Right ventricle myocardium inferior (tissue), 1 donor: ENCODE data around the gene RHNO1. TPM values are rescaled to one million over a fixed set of nuclear protein-coding genes. Genes with fewer than 3 reads are reported as not detected.
"Not testable (repeated sequence)": the region's sequence is repeated elsewhere in the genome, so short reads cannot be mapped to it uniquely, and the experiment has no call there.

Experiments
- ATAC-seq: fragments of 200-7000 bp; cut with Tn5 transposase; one replicate; pipeline ENCODE4 v1.9.1; 2020; ENCODE audit warnings: mild to moderate bottlenecking, moderate library complexity
- DNase-seq: peaks from one replicate; pipeline ENCODE4 v3.0.0; 2021; ENCODE audit errors: missing footprints
- intact Hi-C: fragments of 100-400 bp; cut with DNase I; formaldehyde crosslinking; loops from one replicate; pipeline ENCODE4 v1.11.0; 2022
- total RNA-seq: library from RNA; stranded (reverse); fragmentation: NEBNext Ultra II Directional; extraction: Animal tissue kit (Norgen Biotek cat#: 25700); gene quantifications from one replicate; pipeline ENCODE4 v1.2.1, GENCODE V29; 2021
- donor health status: DM: no; HTN: yes; CAD: no; lungs with severe emphysema.

The RHNO1 gene
- total RNA-seq, 1 donor from 2014 or later, result 4.3 TPM

DNA sequence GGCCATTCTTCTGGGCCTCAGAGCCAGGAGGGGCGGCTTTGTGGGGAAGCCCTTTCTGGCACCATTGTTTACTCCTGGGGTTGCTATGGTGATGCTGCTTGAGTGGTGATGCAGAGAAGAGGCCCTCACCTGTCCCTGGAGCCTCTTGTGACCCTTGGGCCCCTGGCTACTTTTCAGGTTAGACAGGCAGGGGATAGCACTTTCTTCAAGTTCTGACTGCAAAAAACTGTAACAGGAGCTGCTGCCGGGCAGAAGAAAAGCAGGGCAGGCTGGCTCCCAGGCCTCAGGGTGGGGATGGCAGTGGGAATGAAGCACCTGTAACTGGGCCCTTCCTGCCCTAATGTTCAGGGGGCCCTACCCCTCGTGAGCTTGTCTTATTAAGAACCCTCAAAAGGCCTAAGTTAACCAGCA lies 20.0 kb upstream of the RHNO1 start, which contains the start of gene TEX52:
Gene TEX52 (minus strand): TSS at position 19 of the 411 bp plus-strand sequence. CDS start 13 bp downstream, at position 6.
- DNase-seq (no peak), ATAC-seq (no peak)
- intact Hi-C loops, result no loop called here

DNA sequence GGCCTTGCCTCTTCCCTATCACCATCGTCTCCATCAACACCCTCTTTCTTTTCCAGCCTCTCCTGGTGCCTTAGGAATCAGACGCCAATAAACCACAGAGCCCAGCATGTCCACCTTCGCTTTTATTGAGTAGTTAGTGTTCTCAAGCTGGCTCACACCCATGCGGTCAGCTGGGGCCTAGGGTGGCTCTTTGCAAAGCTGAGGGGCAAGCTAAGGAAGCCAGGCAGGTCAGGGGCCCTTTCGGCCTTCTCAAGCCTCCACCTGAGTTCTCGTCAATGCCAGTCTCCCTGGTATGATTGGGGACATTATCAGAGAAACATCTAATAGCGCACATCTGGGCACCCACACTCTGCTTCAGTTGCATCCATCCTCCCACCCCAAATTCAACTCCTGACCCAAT lies 19.4 kb upstream of the RHNO1 start:
- ATAC-seq (no peak), DNase-seq (no peak)
- intact Hi-C loops, result no loop called here

GRCh38 chr12:2858334-2858733 lies 18.7 kb upstream of the RHNO1 start:
- ATAC-seq (no peak), DNase-seq (no peak)
- intact Hi-C loops, result no loop called here

GRCh38 chr12:2858944-2859421 lies 18.0 kb upstream of the RHNO1 start:
- intact Hi-C loops, result no loop called here
- DNase-seq, result no peak
- ATAC-seq, result peak; percentile 44

DNA sequence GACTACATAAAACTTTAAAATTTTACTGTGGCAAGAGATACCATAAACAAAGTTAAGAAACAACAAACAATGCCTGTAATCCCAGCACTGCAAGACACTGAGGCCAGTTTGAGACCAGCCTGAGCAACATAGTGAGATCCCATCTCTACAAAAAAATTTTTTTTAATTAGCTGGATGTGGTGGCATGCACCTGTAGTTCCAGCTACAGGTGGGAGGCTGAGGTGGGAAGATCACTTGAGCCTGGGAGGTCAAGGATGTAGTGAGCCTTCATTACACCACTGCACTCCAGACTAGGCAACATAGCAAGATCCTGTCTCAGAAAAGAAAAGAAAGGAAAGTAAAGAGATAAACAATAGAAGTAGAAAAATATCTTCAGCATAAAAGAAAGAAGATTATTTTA lies 16.9 kb upstream of the RHNO1 start:
- DNase-seq (no peak), ATAC-seq (no peak)
- intact Hi-C loops, result no loop called here

DNA sequence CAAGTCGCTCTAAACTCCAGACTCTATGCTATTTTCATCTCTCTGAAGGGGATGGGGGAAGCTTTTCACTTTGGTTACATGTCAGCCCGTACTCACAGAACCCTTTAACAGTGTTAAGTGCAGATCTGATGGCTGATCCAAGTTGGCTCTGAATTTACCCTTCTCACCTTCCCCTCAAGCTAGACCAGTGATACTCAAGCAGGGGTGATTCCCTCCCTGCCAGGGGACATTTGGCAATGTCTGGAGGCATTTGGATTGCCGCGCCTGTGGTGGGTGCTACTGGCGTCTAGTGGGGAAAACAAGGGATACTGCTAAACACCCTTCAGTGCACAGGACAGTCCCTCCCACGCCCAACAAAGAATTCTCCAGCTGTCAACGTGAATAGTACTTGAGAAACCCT lies 14.1 kb upstream of the RHNO1 start:
- ATAC-seq (no peak), DNase-seq (no peak)
- intact Hi-C loops, result no loop called here

- ATAC-seq, intact Hi-C loops, DNase-seq: not testable (repeated sequence)
Observed at GRCh38 chr12:2863402-2863801, 13.6 kb upstream of the RHNO1 start.

GRCh38 chr12:2864198-2864597 lies 12.8 kb upstream of the RHNO1 start:
- no peak for ATAC-seq
- intact Hi-C loops, result no loop called here
- DNase-seq, result no peak

GRCh38 chr12:2868986-2869632 lies 7.9 kb upstream of the RHNO1 start:
- DNase-seq, intact Hi-C loops, ATAC-seq: not testable (repeated sequence)

- intact Hi-C loops, result no loop called here
- ATAC-seq (no peak), DNase-seq (no peak)
Observed at GRCh38 chr12:2876431-2877046, 484 bp upstream of the RHNO1 start.

- intact Hi-C loops, result no loop called here
- no peak for ATAC-seq
- no peak for DNase-seq
Observed at GRCh38 chr12:2877953-2878732, 1.1 kb downstream of the RHNO1 start.

DNA sequence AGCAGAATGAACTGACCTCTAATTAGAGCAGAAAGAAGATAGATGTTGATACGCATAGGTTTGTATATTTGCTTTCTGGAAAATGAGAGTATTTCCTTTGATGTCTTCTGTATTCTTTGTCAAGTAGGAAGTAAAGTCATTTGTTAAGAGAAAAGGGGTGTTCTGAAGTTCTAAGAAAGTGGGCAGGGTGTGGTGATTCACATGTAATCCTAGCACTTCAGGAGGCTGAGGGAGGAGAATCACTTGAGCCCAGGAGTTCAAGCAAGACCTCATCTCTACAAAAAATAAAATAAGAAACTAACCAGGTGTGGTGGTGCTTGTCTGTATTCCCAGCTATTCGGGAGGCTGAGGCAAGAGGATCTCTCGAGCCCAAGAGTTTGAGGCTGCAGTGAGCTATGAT lies 2.8 kb downstream of the RHNO1 start:
- ATAC-seq (no peak), DNase-seq (no peak)
- intact Hi-C loops, result no loop called here

- DNase-seq (no peak), ATAC-seq (no peak)
- intact Hi-C loops, result loop anchor here (5.0 kb wide), 1 partner anchor 57 kb away; no protein-coding TSS in a partner anchor
Observed at GRCh38 chr12:2884810-2885209, 7.8 kb downstream of the RHNO1 start.

DNA sequence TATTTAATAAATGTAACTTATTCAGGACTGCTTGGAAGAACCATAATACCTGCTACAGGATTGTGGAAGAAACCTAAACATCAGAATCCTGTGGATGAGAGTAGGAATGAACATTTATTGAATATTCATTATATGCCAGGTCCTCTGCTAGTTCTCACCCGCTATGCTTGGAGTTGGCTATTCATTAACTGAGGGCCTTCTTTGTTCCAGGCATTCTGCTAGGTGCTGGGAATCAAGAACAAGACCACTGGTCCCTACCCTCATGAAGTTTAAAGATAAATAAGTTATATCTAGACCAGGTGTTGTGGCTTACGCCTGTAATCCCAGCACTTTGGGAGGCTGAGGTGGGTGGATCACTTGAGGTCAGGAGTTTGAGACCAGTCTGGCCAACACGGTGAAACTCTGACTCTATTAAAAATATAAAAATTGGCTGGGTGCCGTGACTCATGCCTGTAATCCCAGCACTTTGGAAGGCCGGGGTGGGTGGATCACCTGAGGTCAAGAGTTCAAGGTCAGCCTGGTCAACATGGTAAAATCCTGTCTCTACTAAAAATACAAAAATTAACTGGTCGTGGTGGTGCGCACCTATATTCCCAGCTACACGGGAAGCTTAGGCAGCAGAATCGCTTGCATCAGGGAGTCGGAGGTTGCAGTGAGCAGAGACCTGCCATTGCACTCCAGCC lies 9.9 kb downstream of the RHNO1 start:
- DNase-seq (no peak), ATAC-seq (no peak)
- intact Hi-C loops, result loop anchor here (5.0 kb wide), 1 partner anchor 55 kb away; no protein-coding TSS in a partner anchor

- ATAC-seq (no peak), DNase-seq (no peak)
- intact Hi-C loops, result loop anchor here (2.0 to 5.0 kb wide), 2 partner anchors 67 to 147 kb away; partner anchors contain the start of gene TEAD4
Observed at GRCh38 chr12:2890001-2890387, 13.0 kb downstream of the RHNO1 start.

- intact Hi-C loops, result loop anchor here (2.0 to 5.0 kb wide), 2 partner anchors 67 to 146 kb away; partner anchors contain the start of gene TEAD4
- peak; percentile 99 for ATAC-seq
- DNase-seq, result peak; percentile 99
Observed at GRCh38 chr12:2890388-2891239, 13.6 kb downstream of the RHNO1 start, which contains the start of gene TULP3. TULP3 (plus strand) TSS chr12:2890891; CDS start chr12:2890948, 57 bp downstream.

DNA sequence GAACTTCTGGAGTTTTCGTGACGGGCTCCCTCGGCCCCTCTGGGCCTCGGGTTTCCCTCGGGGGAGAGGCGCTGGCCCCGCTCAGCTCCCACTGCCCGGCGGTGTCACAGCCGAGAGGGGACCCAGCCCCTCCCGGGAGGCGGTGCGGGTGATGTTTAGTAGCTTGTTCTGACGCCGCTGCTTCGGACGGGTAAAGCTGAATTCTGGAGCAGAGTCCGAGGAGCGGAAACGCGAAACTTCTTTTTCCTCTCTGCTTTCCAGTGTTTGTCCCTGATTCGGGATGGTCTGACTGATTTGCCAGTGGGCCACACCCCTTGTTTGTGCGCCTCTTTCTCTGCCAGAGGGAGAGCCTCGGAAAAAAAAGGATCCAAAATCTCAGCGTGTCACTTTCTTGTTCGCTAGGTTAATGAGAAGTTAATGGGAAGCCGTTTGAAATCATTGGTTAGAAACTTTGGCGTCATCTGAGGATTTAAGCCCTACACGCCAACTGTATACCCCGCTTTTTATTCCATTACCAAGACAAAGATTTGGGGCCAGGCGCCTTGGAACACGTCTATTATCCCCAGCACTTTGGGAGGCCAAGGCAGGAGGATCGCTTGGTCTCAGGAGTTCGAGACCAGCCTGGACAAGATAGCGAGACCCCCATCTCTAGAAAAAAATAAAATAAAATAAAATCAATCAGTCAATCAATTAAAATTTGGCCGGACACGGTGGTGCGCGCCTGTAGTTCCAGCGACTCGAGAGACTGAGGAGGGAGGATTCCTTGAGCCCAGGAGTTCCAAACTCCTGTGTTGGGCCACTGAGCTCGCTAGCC lies 14.4 kb downstream of the RHNO1 start:
- ATAC-seq, result peak; percentile 35
- DNase-seq, result peak; percentile 75
- intact Hi-C loops, result loop anchor here (2.0 to 5.0 kb wide), 2 partner anchors 66 to 145 kb away; partner anchors contain the start of gene TEAD4
